CD4-positive, alpha-beta T cell (primary cell): Measurements from ENCODE around the gene PRSS12. TPM values are rescaled to one million over a fixed set of nuclear protein-coding genes. Genes with fewer than 3 reads are reported as not detected.

Experiments used
- ATAC-seq: fragments of 200-7000 bp; cut with Tn5 transposase; one replicate; pipeline ENCODE4 v1.10.0; 2022; ENCODE audit warnings: mild to moderate bottlenecking; ENCODE audit not compliant: poor library complexity
- CTCF ChIA-PET: fragments of 350-600 bp; sonication (Branson Sonifier 250); formaldehyde crosslinking; loops from one replicate; lab custom pipeline; 2021; ENCODE audit warnings: antibody characterized with exemption, inconsistent platforms; lab: Charles Lee
- POLR2A ChIA-PET: fragments of 350-600 bp; sonication (Branson Sonifier 250); formaldehyde crosslinking; loops from one replicate; lab custom pipeline; 2021; ENCODE audit warnings: antibody characterized with exemption, inconsistent platforms; lab: Charles Lee
- DNase-seq, 14 experiments: peaks; one replicate each; pipeline ENCODE4 v3.0.0-alpha.2; 2013 to 2020; ENCODE audit warnings: mixed read lengths in 2 of 14
- H3K27ac ChIP-seq, 2 donors: one replicate each; pipeline versions ENCODE4 v1.5.1 to v1.7.0; 2013; ENCODE audit warnings: low read length in 2 of 2, low read depth in 1 of 2, mild to moderate bottlenecking in 1 of 2
- H3K27me3 ChIP-seq, 2 experiments: 1 replicate in 1 of 2; 2 replicates in 1 of 2; pipeline versions ENCODE4 v1.6.1 to v1.7.0; 2013; ENCODE audit warnings: low read length in 2 of 2, control low read depth in 1 of 2, mild to moderate bottlenecking in 1 of 2, moderate library complexity in 1 of 2; ENCODE audit not compliant: insufficient read depth in 2 of 2, control insufficient read depth in 1 of 2
- H3K36me3 ChIP-seq: one replicate; pipeline ENCODE4 v1.6.1; 2013; ENCODE audit warnings: low read length, control low read depth; ENCODE audit not compliant: insufficient read depth
- H3K4me1 ChIP-seq: one replicate; pipeline ENCODE4 v1.6.1; 2013; ENCODE audit warnings: low read length, control low read depth; ENCODE audit not compliant: insufficient read depth
- H3K4me3 ChIP-seq: one replicate; pipeline ENCODE4 v1.5.1; 2013; ENCODE audit warnings: mild to moderate bottlenecking, low read length, moderate library complexity
- H3K9me3 ChIP-seq, 2 experiments: 1 replicate in 1 of 2; 2 replicates in 1 of 2; pipeline versions ENCODE4 v1.6.1 to v1.7.0; 2013; ENCODE audit warnings: low read length in 2 of 2, mild to moderate bottlenecking in 2 of 2, control low read depth in 1 of 2, moderate library complexity in 1 of 2; ENCODE audit not compliant: control insufficient read depth in 1 of 2, insufficient read depth in 1 of 2
- H3K27ac Mint-ChIP-seq: one replicate; pipeline ENCODE4 v1.8.0; 2020; ENCODE audit warnings: mixed read lengths
- H3K27me3 Mint-ChIP-seq: one replicate; pipeline ENCODE4 v1.8.0; 2021; ENCODE audit warnings: mixed read lengths
- H3K36me3 Mint-ChIP-seq: one replicate; pipeline ENCODE4 v1.8.0; 2021; ENCODE audit warnings: low read depth, mixed read lengths
- H3K4me1 Mint-ChIP-seq: one replicate; pipeline ENCODE4 v1.8.0; 2021; ENCODE audit warnings: low read depth, mixed read lengths
- H3K4me3 Mint-ChIP-seq: one replicate; pipeline ENCODE4 v1.8.0; 2020; ENCODE audit warnings: mild to moderate bottlenecking, mixed read lengths
- H3K9me3 Mint-ChIP-seq: one replicate; pipeline ENCODE4 v1.8.0; 2020; ENCODE audit warnings: mixed read lengths
- CTCF ChIP-seq: fragments of 200-600 bp; IDR thresholded peaks from one replicate; pipeline ENCODE4 v1.8.0; 2022; ENCODE audit warnings: antibody characterized with exemption, mild to moderate bottlenecking
- intact Hi-C, 2 experiments: fragments of 100-400 bp; cut with DNase I in 1 of 2; cut with micrococcal nuclease in 1 of 2; formaldehyde crosslinking; loops; one replicate each; pipeline versions ENCODE4 v1.15.1 to v1.9.0; 2023 to 2025; cut with DNase I, micrococcal nuclease
- total RNA-seq, 174 experiments: library from RNA in 2 of 174; stranded (reverse) in 2 of 174; gene quantifications; one replicate each; pipeline ENCODE4 v1.2.3 and lab custom pipeline; 2021 to 2026

The PRSS12 gene
- total RNA-seq, 2 experiments from 2014 or later = not detected

- Histone ChIP-seq H3K36me3 (no peaks in the 10 kb centered on the region), H3K27ac (no peak overlapping the region), H3K9me3 (peaks cover 0 to 3% of the 10 kb centered on the region in 2 experiments), H3K27me3 (no peaks in the 10 kb centered on the region), H3K4me1 (no peaks in the 10 kb centered on the region), H3K4me3 (no peak overlapping the region)
- ATAC-seq = no peak
- Mint-ChIP-seq H3K4me3 (no peak overlapping the region), H3K36me3 (no peaks in the 10 kb centered on the region), H3K27me3 (peaks cover 5% of the 10 kb centered on the region), H3K9me3 (peaks cover 5% of the 10 kb centered on the region), H3K27ac (no peak overlapping the region), H3K4me1 (no peaks in the 10 kb centered on the region)
- CTCF ChIA-PET = no interaction called here
- no peak for TF ChIP-seq CTCF
- DNase-seq = no peak
- intact Hi-C loops = no loop called here
- POLR2A ChIA-PET = no interaction called here
These were observed 35.8 kb upstream of the PRSS12 start for GRCh38 chr4:118388606-118389005.

DNA sequence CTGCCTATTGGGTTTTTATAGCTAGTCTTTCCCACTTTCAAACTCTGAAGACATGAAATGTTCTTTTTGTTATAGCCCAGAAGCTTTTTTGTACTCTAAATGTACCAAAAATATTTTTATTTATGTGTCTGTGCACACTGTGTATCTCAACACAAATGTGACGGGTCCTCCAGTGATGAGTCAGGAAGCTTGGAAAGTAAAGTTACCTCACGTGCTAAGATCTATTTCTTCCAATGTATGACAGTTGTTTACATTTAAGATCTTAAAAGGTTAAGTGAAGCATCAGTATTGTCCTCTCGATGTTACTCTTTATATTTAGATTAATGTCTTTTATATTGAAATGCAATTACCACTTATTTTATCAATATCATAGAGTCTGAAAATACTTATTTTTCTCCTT, 29.1 kb upstream of the PRSS12 start:
- H3K9me3 ChIP-seq = peaks cover 0 to 3% of the 10 kb centered on the region in 2 experiments
- peaks cover 5% of the 10 kb centered on the region for H3K9me3 Mint-ChIP-seq
- ATAC-seq (no peak), DNase-seq (no peak)
- no peaks in the 10 kb centered on the region for H3K4me1 Mint-ChIP-seq
- peaks cover 12% of the 10 kb centered on the region for H3K27me3 Mint-ChIP-seq
- H3K27ac ChIP-seq = no peak overlapping the region
- no peak overlapping the region for H3K27ac Mint-ChIP-seq
- H3K4me3 Mint-ChIP-seq = no peak overlapping the region
- intact Hi-C loops = no loop called here
- no peaks in the 10 kb centered on the region for H3K4me1 ChIP-seq
- TF ChIP-seq CTCF = no peak
- POLR2A ChIA-PET = no interaction called here
- CTCF ChIA-PET = no interaction called here
- no peaks in the 10 kb centered on the region for H3K36me3 Mint-ChIP-seq
- no peaks in the 10 kb centered on the region for H3K36me3 ChIP-seq
- no peak overlapping the region for H3K4me3 ChIP-seq
- H3K27me3 ChIP-seq = no peaks in the 10 kb centered on the region

- no peaks in the 10 kb centered on the region for H3K9me3 Mint-ChIP-seq
- H3K27me3 ChIP-seq = peaks cover 0 to 3% of the 10 kb centered on the region in 2 experiments
- TF ChIP-seq CTCF = no peak
- H3K36me3 ChIP-seq = no peaks in the 10 kb centered on the region
- no peak for DNase-seq
- no peaks in the 10 kb centered on the region for H3K9me3 ChIP-seq
- no peak overlapping the region for H3K4me3 ChIP-seq
- CTCF ChIA-PET = no interaction called here
- no peaks in the 10 kb centered on the region for H3K4me1 Mint-ChIP-seq
- no peaks in the 10 kb centered on the region for H3K4me1 ChIP-seq
- H3K27me3 Mint-ChIP-seq = peaks cover 42% of the 10 kb centered on the region
- intact Hi-C loops = no loop called here
- H3K27ac Mint-ChIP-seq = no peak overlapping the region
- no peak overlapping the region for H3K4me3 Mint-ChIP-seq
- no peak for ATAC-seq
- no peak overlapping the region for H3K27ac ChIP-seq
- no peaks in the 10 kb centered on the region for H3K36me3 Mint-ChIP-seq
- POLR2A ChIA-PET = no interaction called here
These were observed 20.9 kb upstream of the PRSS12 start for GRCh38 chr4:118373614-118374255.
